Right atrium auricular region (tissue), 2 donors: Measurements from ENCODE around the gene SDR42E1. TPM values are rescaled to one million over a fixed set of nuclear protein-coding genes. Genes with fewer than 3 reads are reported as not detected.

ENCODE experiments used
- DNase-seq: peaks from one replicate; pipeline ENCODE4 v3.0.0-alpha.2; 2019; ENCODE audit warnings: low spot score
- H3K27ac ChIP-seq, 2 donors: fragments of 200-600 bp; sonication (generic); 1 replicate in 1 of 2; 2 replicates in 1 of 2; pipeline ENCODE4 v1.5.1; 2016 to 2019
- H3K27me3 ChIP-seq, 2 donors: fragments of 200-600 bp; sonication (generic); one replicate each; pipeline versions ENCODE4 v1.5.1 to v1.6.0; 2017 to 2019
- H3K36me3 ChIP-seq: fragments of 200-600 bp; sonication (generic); one replicate; pipeline ENCODE4 v1.5.1; 2016
- H3K4me1 ChIP-seq, 2 donors: fragments of 200-600 bp; sonication (generic); one replicate each; pipeline versions ENCODE4 v1.5.1 to v1.6.0; 2017 to 2019
- H3K4me3 ChIP-seq, 2 donors: fragments of 200-600 bp; sonication (generic); 1 replicate in 1 of 2; 2 replicates in 1 of 2; pipeline ENCODE4 v1.5.1; 2017 to 2019; ENCODE audit warnings: mild to moderate bottlenecking in 1 of 2, moderate library complexity in 1 of 2
- H3K9me3 ChIP-seq, 2 donors: fragments of 200-600 bp; sonication (generic); one replicate each; pipeline ENCODE4 v1.5.1; 2019
- total RNA-seq, 2 donors: library from RNA; depleted of rRNA; stranded (reverse); fragments of >200 nt; gene quantifications; one replicate each; pipeline ENCODE4 v1.1.0, GENCODE V29; 2016
- TF ChIP-seq, protein P1 (sequence below), 2 donors: fragments of 200-600 bp; sonication (generic); IDR thresholded peaks; one replicate each; pipeline ENCODE4 v1.5.1; 2019; ENCODE audit warnings: antibody characterized with exemption in 2 of 2

SDR42E1 gene
- total RNA-seq, 2 donors from 2014 or later: 0.11 to 0.90 TPM

- H3K9me3 ChIP-seq: no peaks in the 10 kb centered on the region
- H3K36me3 ChIP-seq: no peaks in the 10 kb centered on the region
- no peak overlapping the region for H3K27ac ChIP-seq
- H3K4me3 ChIP-seq: no peak overlapping the region
- no peaks in the 10 kb centered on the region for H3K27me3 ChIP-seq
- no peaks in the 10 kb centered on the region for H3K4me1 ChIP-seq
- DNase-seq: no peak
- TF ChIP-seq, protein P1, sequence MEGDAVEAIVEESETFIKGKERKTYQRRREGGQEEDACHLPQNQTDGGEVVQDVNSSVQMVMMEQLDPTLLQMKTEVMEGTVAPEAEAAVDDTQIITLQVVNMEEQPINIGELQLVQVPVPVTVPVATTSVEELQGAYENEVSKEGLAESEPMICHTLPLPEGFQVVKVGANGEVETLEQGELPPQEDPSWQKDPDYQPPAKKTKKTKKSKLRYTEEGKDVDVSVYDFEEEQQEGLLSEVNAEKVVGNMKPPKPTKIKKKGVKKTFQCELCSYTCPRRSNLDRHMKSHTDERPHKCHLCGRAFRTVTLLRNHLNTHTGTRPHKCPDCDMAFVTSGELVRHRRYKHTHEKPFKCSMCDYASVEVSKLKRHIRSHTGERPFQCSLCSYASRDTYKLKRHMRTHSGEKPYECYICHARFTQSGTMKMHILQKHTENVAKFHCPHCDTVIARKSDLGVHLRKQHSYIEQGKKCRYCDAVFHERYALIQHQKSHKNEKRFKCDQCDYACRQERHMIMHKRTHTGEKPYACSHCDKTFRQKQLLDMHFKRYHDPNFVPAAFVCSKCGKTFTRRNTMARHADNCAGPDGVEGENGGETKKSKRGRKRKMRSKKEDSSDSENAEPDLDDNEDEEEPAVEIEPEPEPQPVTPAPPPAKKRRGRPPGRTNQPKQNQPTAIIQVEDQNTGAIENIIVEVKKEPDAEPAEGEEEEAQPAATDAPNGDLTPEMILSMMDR (IDR thresholded peaks at IDR 0.05): no peak
Measured at GRCh38 chr16:82055117-82055516, 43.8 kb upstream of the SDR42E1 start.

- TF ChIP-seq, protein P1 (IDR thresholded peaks at IDR 0.05): no peak
- Histone ChIP-seq H3K27me3 (no peaks in the 10 kb centered on the region), H3K27ac (no peak overlapping the region), H3K4me1 (no peaks in the 10 kb centered on the region), H3K36me3 (no peaks in the 10 kb centered on the region), H3K9me3 (no peaks in the 10 kb centered on the region), H3K4me3 (no peak overlapping the region)
- DNase-seq: no peak
Measured at GRCh38 chr16:82051656-82052055, 40.4 kb upstream of the SDR42E1 start.

DNA sequence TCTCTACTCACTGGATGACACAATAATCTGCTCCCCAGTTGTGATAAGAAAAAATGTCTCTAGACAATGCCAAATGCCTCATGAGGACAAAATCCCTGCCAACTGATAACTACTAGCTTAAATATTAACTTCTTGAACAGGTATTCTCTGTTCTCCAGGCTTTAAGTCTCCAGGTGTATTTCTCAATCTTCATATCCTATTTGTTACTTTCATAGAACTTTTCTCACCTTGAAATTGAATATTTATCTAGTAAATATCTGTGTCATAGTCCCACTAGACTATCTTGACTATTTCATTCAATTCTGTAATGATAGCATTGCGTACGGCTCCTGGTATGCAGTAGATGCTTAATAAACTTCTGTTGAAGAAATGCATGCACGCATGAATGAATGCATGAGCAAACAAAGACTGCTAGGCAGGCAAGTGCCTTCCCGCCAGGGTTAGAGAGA is 39.7 kb upstream of the SDR42E1 start:
- Histone ChIP-seq H3K27me3 (no peaks in the 10 kb centered on the region), H3K9me3 (no peaks in the 10 kb centered on the region), H3K27ac (no peak overlapping the region), H3K36me3 (no peaks in the 10 kb centered on the region), H3K4me3 (no peak overlapping the region), H3K4me1 (no peaks in the 10 kb centered on the region)
- no peak for DNase-seq
- TF ChIP-seq, protein P1 (IDR thresholded peaks at IDR 0.05): no peak

DNA sequence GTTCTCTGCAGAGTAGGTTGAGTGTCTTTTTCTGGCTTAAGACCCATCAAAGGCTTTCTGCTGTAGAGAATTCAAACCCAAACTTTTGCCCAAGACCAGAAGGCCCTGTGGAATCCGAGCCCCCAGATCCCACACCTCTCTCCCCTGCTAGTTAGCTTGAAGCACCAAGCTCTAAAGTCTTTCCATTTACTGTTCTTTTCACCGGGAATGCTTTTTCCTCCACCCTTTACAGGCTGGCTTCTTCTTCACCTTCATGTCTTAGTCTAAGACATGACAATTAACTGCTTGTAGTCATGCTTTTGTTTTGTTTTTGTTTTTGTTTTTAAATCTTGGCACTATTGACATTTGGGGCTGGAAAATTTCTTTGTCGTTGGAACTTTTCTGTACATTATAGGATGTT is 39.2 kb upstream of the SDR42E1 start:
- no peaks in the 10 kb centered on the region for H3K4me1 ChIP-seq
- DNase-seq: no peak

GRCh38 chr16:82049484-82049883 is 38.2 kb upstream of the SDR42E1 start:
- H3K4me3 ChIP-seq: no peak overlapping the region

More for the DNA sequence above, 39.2 kb upstream of the SDR42E1 start:
- no peak overlapping the region for H3K27ac ChIP-seq
- no peaks in the 10 kb centered on the region for H3K36me3 ChIP-seq
- no peaks in the 10 kb centered on the region for H3K9me3 ChIP-seq
- H3K27me3 ChIP-seq: no peaks in the 10 kb centered on the region
- TF ChIP-seq, protein P1 (IDR thresholded peaks at IDR 0.05): no peak
- no peak overlapping the region for H3K4me3 ChIP-seq

GRCh38 chr16:82047787-82048186 is 36.5 kb upstream of the SDR42E1 start:
- TF ChIP-seq, protein P1 (IDR thresholded peaks at IDR 0.05): no peak
- DNase-seq: no peak
- no peak overlapping the region for H3K27ac ChIP-seq
- no peak overlapping the region for H3K4me3 ChIP-seq
- H3K4me1 ChIP-seq: no peaks in the 10 kb centered on the region
- H3K27me3 ChIP-seq: no peaks in the 10 kb centered on the region
- H3K36me3 ChIP-seq: no peaks in the 10 kb centered on the region
- H3K9me3 ChIP-seq: no peaks in the 10 kb centered on the region

More at GRCh38 chr16:82049484-82049883, 38.2 kb upstream of the SDR42E1 start:
- H3K36me3 ChIP-seq: no peaks in the 10 kb centered on the region
- DNase-seq: no peak
- TF ChIP-seq, protein P1 (IDR thresholded peaks at IDR 0.05): no peak
- H3K4me1 ChIP-seq: no peaks in the 10 kb centered on the region
- H3K27me3 ChIP-seq: no peaks in the 10 kb centered on the region
- H3K9me3 ChIP-seq: no peaks in the 10 kb centered on the region
- no peak overlapping the region for H3K27ac ChIP-seq
